ENCODE results near the gene TRPM5.

TRPM5 gene

DNA sequence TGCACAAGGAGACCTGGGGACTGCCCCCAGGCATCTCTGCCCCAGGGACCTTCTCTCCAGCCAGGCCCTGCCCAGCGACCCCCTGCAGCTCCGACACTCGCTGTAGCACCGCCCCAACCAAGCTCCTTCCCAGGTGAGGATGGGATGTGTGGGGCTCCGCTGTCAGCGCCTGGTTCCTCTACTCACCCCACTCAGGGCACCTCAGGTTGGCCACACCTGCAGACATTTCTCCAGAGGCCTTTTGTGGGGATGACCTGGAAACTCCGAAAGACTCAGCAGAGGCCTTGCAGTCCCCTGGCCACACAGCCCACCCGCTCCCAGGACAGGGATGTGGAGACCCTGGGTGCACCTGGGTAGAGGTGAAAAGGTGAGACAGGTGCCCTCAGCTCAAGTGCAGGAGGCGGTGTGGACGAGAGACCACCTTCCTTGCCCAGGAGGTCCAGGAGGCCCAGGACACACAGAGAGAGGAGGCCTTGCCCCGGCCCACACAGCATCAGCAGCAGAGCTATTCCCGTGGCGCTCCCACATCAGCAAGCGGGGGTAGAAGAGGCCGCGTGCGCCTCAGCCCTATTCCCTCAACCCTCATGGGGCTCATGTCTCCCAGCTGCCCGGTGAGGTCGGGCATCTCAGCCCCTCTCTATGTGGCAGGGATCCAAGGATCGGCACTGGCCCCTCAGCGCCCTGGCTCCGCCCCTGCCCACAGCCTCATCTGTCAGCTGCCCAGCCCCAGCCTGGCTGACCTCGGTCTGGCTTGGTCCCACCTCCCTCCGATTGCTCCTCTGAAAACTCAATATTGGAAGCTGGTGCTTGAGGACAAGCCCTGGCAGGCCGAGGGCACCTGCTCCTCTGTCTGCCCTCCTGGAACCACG, 20.9 kb downstream of the TRPM5 start:
- H2AFZ ChIP-seq (ENCODE audit: low read depth, low read length, severe bottlenecking) = no peak overlapping the region
- H3K79me2 ChIP-seq (ENCODE audit: insufficient read depth, low read length) = no peaks in the 10 kb centered on the region
- no peak for TF ChIP-seq EZH2phosphoT487 (conservative IDR thresholded peaks at IDR 0.05; ENCODE audit: low read length)
- TF ChIP-seq, protein P1, sequence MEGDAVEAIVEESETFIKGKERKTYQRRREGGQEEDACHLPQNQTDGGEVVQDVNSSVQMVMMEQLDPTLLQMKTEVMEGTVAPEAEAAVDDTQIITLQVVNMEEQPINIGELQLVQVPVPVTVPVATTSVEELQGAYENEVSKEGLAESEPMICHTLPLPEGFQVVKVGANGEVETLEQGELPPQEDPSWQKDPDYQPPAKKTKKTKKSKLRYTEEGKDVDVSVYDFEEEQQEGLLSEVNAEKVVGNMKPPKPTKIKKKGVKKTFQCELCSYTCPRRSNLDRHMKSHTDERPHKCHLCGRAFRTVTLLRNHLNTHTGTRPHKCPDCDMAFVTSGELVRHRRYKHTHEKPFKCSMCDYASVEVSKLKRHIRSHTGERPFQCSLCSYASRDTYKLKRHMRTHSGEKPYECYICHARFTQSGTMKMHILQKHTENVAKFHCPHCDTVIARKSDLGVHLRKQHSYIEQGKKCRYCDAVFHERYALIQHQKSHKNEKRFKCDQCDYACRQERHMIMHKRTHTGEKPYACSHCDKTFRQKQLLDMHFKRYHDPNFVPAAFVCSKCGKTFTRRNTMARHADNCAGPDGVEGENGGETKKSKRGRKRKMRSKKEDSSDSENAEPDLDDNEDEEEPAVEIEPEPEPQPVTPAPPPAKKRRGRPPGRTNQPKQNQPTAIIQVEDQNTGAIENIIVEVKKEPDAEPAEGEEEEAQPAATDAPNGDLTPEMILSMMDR (IDR thresholded peaks at IDR 0.05; ENCODE audit: insufficient read depth, low read length, poor library complexity, severe bottlenecking) = no peak
- no peaks in the 10 kb centered on the region for H3F3A ChIP-seq (ENCODE audit: insufficient read depth)
- no peak overlapping the region for H3K4me2 ChIP-seq (ENCODE audit: low read depth, low read length, poor library complexity, severe bottlenecking)
- H3K9ac ChIP-seq (ENCODE audit: low read length) = no peak overlapping the region
- H3K27ac ChIP-seq (ENCODE audit: low read depth, low read length) = no peak overlapping the region
- H3K27me3 ChIP-seq (ENCODE audit: low read length) = no peaks in the 10 kb centered on the region
- no peaks in the 10 kb centered on the region for H3K9me2 ChIP-seq (replicated peaks; ENCODE audit: insufficient read depth, low read length)
- no peaks in the 10 kb centered on the region for H3K36me3 ChIP-seq (ENCODE audit: low read length)
- no peaks in the 10 kb centered on the region for H4K20me1 ChIP-seq (ENCODE audit: low read depth, low read length)
- H3K4me3 ChIP-seq (ENCODE audit: insufficient read depth, low read length, poor library complexity, severe bottlenecking) = no peak overlapping the region
- no peaks in the 10 kb centered on the region for H3K9me3 ChIP-seq (ENCODE audit: insufficient read depth, low read length)

DNA sequence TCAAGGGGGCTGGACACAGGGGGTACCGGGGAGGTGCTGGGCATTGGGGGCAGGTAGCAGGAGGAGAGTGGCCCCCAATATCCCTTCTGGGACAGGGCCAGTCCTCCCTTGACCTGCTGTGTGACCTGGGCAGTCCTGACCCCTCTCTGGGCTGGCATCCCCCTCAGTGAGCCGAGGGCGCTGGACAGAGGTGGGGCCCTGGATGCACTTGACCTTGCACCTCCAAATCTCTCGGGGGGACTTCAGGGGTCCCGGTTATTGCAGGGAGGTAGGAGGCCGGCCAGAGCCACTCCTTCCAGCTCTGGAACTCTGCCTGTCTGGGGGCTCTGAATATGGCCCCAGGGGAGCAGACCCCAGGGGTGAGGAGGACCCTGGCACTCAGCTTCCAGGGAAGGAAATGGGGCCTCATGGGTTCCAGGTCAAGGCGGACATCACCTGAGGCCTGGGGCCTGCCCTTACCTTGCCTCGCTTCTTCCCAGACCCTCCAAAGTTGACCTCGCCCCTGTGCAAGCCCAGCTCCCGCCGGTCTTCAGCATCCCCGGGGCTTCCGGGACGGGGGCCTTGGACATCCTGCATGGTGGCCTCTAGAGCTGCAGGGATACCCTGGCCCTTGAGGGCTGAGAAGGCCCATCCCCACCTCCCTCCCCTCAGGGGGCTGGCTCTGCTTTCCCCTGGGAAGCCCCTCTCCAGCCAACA, 21.7 kb downstream of the TRPM5 start:
- no peaks in the 10 kb centered on the region for H3K79me2 ChIP-seq (ENCODE audit: insufficient read depth, low read length)
- no peaks in the 10 kb centered on the region for H3K36me3 ChIP-seq (ENCODE audit: low read length)
- H3K27me3 ChIP-seq (ENCODE audit: low read length) = no peaks in the 10 kb centered on the region
- no peak overlapping the region for H2AFZ ChIP-seq (ENCODE audit: low read depth, low read length, severe bottlenecking)
- no peaks in the 10 kb centered on the region for H3K9me2 ChIP-seq (replicated peaks; ENCODE audit: insufficient read depth, low read length)
- no peak overlapping the region for H3K27ac ChIP-seq (ENCODE audit: low read depth, low read length)
- H4K20me1 ChIP-seq (ENCODE audit: low read depth, low read length) = no peaks in the 10 kb centered on the region
- TF ChIP-seq, protein P1 (IDR thresholded peaks at IDR 0.05; ENCODE audit: insufficient read depth, low read length, poor library complexity, severe bottlenecking) = no peak
- no peaks in the 10 kb centered on the region for H3F3A ChIP-seq (ENCODE audit: insufficient read depth)
- no peaks in the 10 kb centered on the region for H3K9me3 ChIP-seq (ENCODE audit: insufficient read depth, low read length)
- H3K4me2 ChIP-seq (ENCODE audit: low read depth, low read length, poor library complexity, severe bottlenecking) = no peak overlapping the region
- no peak overlapping the region for H3K4me3 ChIP-seq (ENCODE audit: insufficient read depth, low read length, poor library complexity, severe bottlenecking)
- H3K9ac ChIP-seq (ENCODE audit: low read length) = no peak overlapping the region

DNA sequence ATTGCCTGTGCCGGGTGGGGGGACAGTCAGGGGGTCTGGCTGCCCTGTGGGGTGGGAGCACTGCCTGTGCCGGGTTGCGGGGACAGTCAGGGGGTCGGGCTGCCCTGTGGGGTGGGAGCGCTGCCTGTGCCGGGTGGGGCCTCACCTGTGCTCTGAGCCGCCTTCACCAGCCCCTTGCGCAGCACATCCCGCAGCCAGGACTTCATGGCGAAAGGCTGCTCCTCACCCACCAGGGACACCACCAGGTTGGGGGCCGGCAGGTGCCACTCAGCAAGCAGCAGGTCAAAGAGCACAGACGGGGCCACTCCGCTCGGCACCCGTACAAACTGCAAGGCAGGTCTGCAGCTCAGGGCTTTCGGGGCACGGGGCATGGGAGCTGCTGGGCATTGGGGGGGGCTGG, 22.3 kb downstream of the TRPM5 start:
- Histone ChIP-seq H3K4me3 (ENCODE audit: insufficient read depth, low read length, poor library complexity, severe bottlenecking) (no peak overlapping the region), H3K4me2 (ENCODE audit: low read depth, low read length, poor library complexity, severe bottlenecking) (no peak overlapping the region), H3F3A (ENCODE audit: insufficient read depth) (no peaks in the 10 kb centered on the region), H3K9ac (ENCODE audit: low read length) (no peak overlapping the region), H4K20me1 (ENCODE audit: low read depth, low read length) (no peaks in the 10 kb centered on the region), H3K36me3 (ENCODE audit: low read length) (no peaks in the 10 kb centered on the region), H3K79me2 (ENCODE audit: insufficient read depth, low read length) (no peaks in the 10 kb centered on the region), H3K27ac (ENCODE audit: low read depth, low read length) (no peak overlapping the region), H3K27me3 (ENCODE audit: low read length) (no peaks in the 10 kb centered on the region), H2AFZ (ENCODE audit: low read depth, low read length, severe bottlenecking) (no peak overlapping the region), H3K9me2 (replicated peaks; ENCODE audit: insufficient read depth, low read length) (no peaks in the 10 kb centered on the region), H3K9me3 (ENCODE audit: insufficient read depth, low read length) (no peaks in the 10 kb centered on the region)
- TF ChIP-seq, protein P1 (IDR thresholded peaks at IDR 0.05; ENCODE audit: insufficient read depth, low read length, poor library complexity, severe bottlenecking) = no peak
- TF ChIP-seq EZH2phosphoT487 (conservative IDR thresholded peaks at IDR 0.05; ENCODE audit: low read length) = no peak

All from SU-DHL-6 (cell line).